GM21529 (cell line): ENCODE measurements around the gene TPRN.
A peak's percentile ranks its signal among the peaks of the same experiment; 100 is the strongest.

ENCODE experiments used
- ATAC-seq: cut with Tn5 transposase; IDR thresholded peaks from one replicate; pipeline ENCODE4 v1.9.1; 2021; ENCODE audit not compliant: unreplicated experiment

Gene TPRN

DNA sequence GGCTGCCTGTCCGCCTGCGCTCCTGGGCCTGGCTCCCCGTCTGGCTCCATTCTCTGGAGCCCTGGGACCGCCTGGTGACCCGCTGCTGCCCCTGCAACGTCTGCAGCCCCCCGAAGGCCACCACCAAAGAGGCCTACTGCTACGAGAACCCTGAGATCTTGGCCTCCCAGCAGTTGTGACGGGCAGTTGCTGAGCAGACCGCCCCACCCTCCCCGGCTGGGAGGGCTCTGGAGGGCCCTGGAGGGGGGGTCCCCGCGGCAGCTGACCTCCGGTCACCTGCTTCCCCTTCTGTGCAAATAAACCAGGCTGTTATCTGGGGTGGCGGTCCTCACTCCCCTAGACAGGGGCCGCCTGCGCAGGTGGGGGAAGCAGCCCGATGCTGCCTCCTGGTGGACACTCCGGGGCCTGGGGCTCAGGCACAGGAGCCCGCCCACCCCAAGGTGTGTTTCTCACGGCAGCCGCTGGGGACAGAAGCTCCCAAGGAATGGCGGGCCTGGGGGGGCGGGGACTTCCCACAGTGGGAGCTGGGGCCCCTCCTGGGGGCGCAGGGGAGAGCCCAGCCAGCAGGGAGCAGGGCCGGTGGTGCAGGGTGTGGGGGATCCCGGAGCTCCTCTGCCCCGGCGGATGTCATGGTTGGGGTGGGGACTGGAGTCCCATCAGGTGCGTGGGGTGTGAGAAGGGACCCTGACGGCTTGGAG lies 35.8 kb upstream of the TPRN start:
- peak; percentile 17 for ATAC-seq

- ATAC-seq = no peak
These were observed 35.1 kb upstream of the TPRN start for GRCh38 chr9:137235424-137236237.

DNA sequence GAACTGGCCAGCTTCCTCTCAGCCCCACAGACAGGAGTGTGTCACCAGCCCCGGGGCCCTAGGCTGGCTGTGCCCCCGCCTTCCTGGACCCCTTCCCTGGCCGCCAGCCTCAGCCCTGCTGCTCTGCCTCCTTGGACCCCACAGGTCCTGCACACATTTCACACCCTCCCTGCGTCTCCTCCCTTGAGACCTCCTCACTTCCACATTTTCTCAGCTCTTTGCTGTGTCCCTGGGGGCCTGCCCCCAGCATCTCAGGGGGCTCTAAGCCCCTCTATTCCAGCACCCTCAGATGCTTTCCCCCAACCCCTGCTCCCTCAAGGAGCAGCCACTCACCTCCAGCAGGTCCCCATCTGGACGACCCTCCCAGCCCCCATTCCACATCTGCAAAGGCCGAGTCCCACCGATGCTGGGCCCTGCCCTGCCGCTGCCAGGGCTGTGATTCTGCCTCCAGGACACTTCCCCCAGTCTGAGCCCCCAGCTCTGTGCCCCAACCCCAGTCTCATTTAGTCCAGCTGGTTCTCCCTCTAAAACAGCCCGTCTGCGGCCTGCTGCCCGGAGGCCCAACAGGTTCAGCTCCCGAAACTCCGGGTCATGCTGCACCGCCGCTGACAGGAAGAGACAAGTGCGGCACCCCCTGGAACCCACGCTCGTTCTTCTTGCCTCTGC lies 34.4 kb upstream of the TPRN start:
- ATAC-seq = no peak

- ATAC-seq = no peak
These were observed 33.6 kb upstream of the TPRN start for GRCh38 chr9:137234055-137234697.

DNA sequence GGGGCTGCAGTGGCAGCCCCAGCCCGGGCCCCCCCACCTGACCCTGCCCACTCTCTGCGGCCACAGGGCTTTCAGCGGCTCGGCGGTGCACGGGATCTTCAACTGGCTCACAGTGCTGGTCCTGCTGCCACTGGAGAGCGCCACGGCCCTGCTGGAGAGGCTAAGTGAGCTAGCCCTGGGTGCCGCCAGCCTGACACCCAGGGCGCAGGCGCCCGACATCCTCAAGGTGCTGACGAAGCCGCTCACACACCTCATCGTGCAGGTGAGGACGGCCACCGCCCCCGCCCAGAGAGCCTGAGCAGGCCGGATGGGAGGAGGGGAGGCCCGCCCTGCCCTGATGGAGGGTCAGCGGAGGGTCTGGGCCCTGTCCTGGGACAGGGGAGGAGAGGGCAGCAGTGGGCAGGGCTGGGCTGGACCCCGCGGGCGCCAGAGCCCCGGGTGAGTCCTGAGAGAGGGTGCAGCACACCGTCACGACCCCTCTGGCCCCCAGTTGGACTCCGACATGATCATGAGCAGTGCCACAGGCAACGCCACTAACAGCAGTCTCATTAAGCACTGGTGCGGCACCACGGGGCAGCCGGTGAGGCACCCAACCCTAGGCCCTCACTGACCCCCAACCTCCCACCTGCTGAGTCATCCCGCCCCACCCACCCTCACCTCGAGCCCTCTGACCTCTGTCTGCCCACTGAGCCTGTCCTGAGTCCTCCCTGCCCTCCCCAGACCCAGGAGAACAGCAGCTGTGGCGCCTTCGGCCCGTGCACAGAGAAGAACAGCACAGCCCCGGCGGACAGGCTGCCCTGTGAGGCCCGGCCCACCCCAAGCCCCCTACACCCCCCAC lies 32.8 kb upstream of the TPRN start:
- no peak for ATAC-seq

DNA sequence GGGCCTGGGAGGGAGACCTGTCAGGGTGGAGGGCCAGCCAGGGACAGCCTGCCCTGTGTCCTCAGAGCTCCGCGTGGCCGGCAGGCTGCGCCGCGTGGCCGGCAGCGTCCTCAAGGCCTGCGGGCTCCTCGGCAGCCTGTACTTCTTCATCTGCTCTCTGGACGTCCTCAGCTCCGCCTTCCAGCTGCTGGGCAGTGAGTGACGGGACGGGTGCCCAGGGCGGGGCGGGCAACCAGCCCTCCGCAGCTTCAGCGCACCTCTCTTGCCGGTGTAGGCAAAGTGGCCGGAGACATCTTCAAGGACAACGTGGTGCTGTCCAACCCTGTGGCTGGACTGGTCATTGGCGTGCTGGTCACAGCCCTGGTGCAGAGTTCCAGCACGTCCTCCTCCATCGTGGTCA lies 32.0 kb upstream of the TPRN start:
- ATAC-seq = no peak

DNA sequence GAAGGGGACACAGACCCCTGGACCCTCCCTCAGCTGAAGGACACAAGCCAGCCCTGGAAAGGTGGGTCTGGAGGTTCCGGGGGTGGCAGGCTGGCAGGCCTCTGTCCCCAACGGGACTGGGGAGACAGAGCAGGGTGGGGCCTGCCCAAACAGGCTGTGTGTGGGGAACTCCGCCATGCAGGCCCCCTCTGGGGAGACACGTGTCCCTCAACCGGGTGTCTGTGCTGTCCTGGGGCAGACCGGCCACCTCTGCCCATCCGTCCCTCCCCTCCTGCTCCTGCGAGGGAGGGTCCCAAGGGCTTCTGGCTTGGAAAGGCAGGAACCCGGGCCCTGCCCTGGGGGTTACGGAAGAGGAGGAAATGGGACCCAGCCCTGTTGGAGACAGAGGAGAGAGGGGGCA lies 31.6 kb upstream of the TPRN start:
- ATAC-seq = no peak

DNA sequence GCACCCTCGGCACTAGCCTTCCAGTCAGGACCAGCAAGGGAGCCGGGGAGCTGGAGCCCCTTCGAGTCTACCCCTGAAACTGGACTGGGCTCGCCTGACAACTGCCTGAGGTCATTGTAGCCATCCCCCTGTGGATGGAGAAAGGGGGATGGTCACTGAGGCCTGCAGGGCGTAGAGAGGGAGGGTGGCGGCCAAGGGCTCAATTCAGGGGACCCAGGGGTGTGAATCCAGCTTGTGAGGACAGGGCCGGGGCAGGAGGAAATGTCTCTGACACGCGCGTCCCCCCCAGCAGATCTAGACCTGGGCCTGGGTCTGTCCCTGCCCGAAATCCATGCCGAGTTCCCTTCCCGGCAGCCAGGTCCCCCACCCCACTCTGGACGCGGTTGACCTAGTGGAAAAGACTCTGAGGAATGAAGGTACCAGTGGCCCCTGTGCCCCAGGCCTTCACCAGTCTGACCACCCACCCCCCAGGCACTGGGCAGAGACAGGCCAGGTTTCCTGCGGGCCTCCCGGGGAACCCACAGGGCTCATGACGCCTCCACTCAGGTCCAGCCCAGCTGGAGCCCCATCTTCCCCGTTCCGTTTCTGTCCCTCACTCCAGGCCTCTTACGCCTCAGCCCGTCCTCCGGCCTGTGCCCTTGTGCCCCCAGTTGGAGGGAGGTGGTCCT lies 31.0 kb upstream of the TPRN start:
- ATAC-seq = no peak

- no peak for ATAC-seq
These were observed 30.3 kb upstream of the TPRN start, which contains the start of gene SLC34A3 for GRCh38 chr9:137230705-137231371. Gene SLC34A3 (plus strand): TSS chr9:137230901. CDS start chr9:137231703, 802 bp downstream.

- no peak for ATAC-seq
These were observed 29.6 kb upstream of the TPRN start for GRCh38 chr9:137229903-137230704.

GRCh38 chr9:137228968-137229896 lies 28.7 kb upstream of the TPRN start:
- ATAC-seq = no peak

DNA sequence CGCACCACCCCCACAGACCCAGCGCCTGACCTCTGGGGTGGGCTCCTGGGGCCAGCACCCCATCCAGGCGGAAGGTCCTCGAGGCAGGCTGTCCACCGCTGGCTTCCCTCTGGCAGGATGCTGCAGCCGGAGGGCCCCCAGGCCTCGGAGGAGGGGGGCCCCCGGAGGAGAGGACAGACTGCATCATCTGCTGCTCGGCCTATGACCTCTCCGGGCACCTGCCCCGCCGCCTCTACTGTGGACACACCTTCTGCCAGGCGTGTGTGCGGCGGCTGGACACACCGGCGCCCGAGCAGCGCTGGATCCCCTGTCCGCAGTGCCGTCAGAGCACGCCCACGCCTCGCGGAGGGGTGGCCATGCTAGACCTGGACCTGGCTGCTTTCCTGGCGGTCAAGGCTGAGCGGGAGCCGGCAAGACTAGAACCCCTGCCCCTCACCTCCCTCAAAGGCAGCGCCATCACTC lies 28.0 kb upstream of the TPRN start:
- ATAC-seq = no peak

- ATAC-seq = no peak
These were observed 27.4 kb upstream of the TPRN start for GRCh38 chr9:137227853-137228505.

GRCh38 chr9:137227054-137227852 lies 26.7 kb upstream of the TPRN start, which contains the start of gene RNF224:
Gene RNF224 (plus strand): TSS chr9:137227502. CDS start chr9:137228336, 834 bp downstream.
- no peak for ATAC-seq

- ATAC-seq = no peak
These were observed 26.0 kb upstream of the TPRN start for GRCh38 chr9:137226338-137227053.
